GM12878 (cell line): ENCODE data around the gene RNU5B-1.
"Not testable (repeated sequence)": the region's sequence is repeated elsewhere in the genome, so short reads cannot be mapped to it uniquely, and the experiment has no call there.

Experiments used
- CTCF ChIP-seq, 3 experiments: IDR thresholded peaks in 2 of 3; conservative IDR thresholded peaks in 1 of 3; 2 replicates each; pipeline ENCODE4 v1.5.1; 2011; ENCODE audit warnings: low read depth in 3 of 3, low read length in 3 of 3, mild to moderate bottlenecking in 3 of 3, control low read depth in 2 of 3, moderate library complexity in 2 of 3, inconsistent platforms in 1 of 3, mixed read lengths in 1 of 3; ENCODE audit not compliant: control insufficient read depth in 2 of 3, insufficient read depth in 1 of 3; ENCODE audit errors: extremely low read depth in 1 of 3
- FOXM1 ChIP-seq: IDR thresholded peaks from 2 replicates; pipeline ENCODE4 v1.6.1; 2012; ENCODE audit warnings: low read depth, mild to moderate bottlenecking, inconsistent platforms, low read length, moderate library complexity
- HDAC2 ChIP-seq: fragments of 200-600 bp; sonication (generic); IDR thresholded peaks from 2 replicates; pipeline ENCODE4 v1.6.1; 2017
- IKZF2 ChIP-seq, 2 experiments: fragments of 450-650 bp; IDR thresholded peaks; 2 replicates each; pipeline ENCODE4 v1.6.1; 2017; ENCODE audit warnings: mild to moderate bottlenecking in 2 of 2, moderate library complexity in 2 of 2
- NFIC ChIP-seq: IDR thresholded peaks from 2 replicates; pipeline ENCODE4 v1.6.1; 2012; ENCODE audit warnings: low read depth, mild to moderate bottlenecking, inconsistent platforms, low read length, moderate library complexity
- POLR2A ChIP-seq: IDR thresholded peaks from 2 replicates; pipeline ENCODE4 v1.6.1; 2011; ENCODE audit warnings: low read depth, mild to moderate bottlenecking, low read length
- RAD21 ChIP-seq: IDR thresholded peaks from 2 replicates; pipeline ENCODE4 v1.6.1; 2011; ENCODE audit warnings: mild to moderate bottlenecking, low read depth, low read length, moderate library complexity; ENCODE audit not compliant: insufficient read depth
- TCF12 ChIP-seq: IDR thresholded peaks from 2 replicates; pipeline ENCODE4 v1.6.1; 2011; ENCODE audit warnings: low read depth, mild to moderate bottlenecking, low read length
- ZNF24 ChIP-seq: fragments of 450-650 bp; IDR thresholded peaks from 2 replicates; pipeline ENCODE4 v1.6.1; 2017; ENCODE audit warnings: antibody characterized with exemption, mild to moderate bottlenecking
- TF ChIP-seq, protein P1 (sequence below): IDR thresholded peaks from 2 replicates; pipeline ENCODE4 v1.6.1; 2011; ENCODE audit warnings: low read depth, low read length, improper control_type of control experiment, borderline replicate concordance

GRCh38 chr15:65270811-65271545, 33.5 kb upstream of the RNU5B-1 start:
- not testable (repeated sequence) for TF ChIP-seq HDAC2; IKZF2 (IDR thresholded peaks at IDR 0.05); NFIC; ZNF24; TCF12; POLR2A; FOXM1
- peak; percentile 63 to 76 (median 75) for TF ChIP-seq CTCF (IDR thresholded peaks at IDR 0.05 in 2 of 3, conservative IDR thresholded peaks at IDR 0.05 in 1 of 3; ENCODE audit: control insufficient read depth in 2 of 3, extremely low read depth in 1 of 3, insufficient read depth in 1 of 3, low read depth in 3 of 3, low read length in 3 of 3)
- TF ChIP-seq, protein P1, sequence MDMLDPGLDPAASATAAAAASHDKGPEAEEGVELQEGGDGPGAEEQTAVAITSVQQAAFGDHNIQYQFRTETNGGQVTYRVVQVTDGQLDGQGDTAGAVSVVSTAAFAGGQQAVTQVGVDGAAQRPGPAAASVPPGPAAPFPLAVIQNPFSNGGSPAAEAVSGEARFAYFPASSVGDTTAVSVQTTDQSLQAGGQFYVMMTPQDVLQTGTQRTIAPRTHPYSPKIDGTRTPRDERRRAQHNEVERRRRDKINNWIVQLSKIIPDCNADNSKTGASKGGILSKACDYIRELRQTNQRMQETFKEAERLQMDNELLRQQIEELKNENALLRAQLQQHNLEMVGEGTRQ = not testable (repeated sequence)
- peak; percentile 70 for TF ChIP-seq RAD21
